Measurements from ENCODE around the gene LINC01488. TPM values are rescaled to one million over a fixed set of nuclear protein-coding genes. Genes with fewer than 3 reads are reported as not detected.

LINC01488 gene
- total and polyA plus RNA-seq, 10 of the 15 experiments (the other 5 are each of a cell fraction or from before 2014, with no cell fraction given), result not detected

GRCh38 chr11:69460540-69461257, 20.8 kb upstream of the LINC01488 start:
- in situ Hi-C loops (cut with MboI) (no loop called here), intact Hi-C loops (cut with micrococcal nuclease; ENCODE audit: unreplicated experiment) (no loop called here)
- Histone ChIP-seq H3K4me2 (ENCODE audit: control insufficient read depth, insufficient read depth) (no peak overlapping the region), H3K4me3 (no peak overlapping the region), H3K36me3 (ENCODE audit: control insufficient read depth in 2 of 2, insufficient read depth in 2 of 2, low read length in 1 of 2) (no peaks in the 10 kb centered on the region), H3K9me3 (replicated peaks; ENCODE audit: control insufficient read depth, insufficient read depth, low read length) (peaks cover 2% of the 10 kb centered on the region; the same call in 1 of the 3 replicates), H3K9ac (ENCODE audit: control insufficient read depth, insufficient read depth, low read length) (no peak overlapping the region), H3K79me2 (ENCODE audit: control insufficient read depth, insufficient read depth, low read length) (no peaks in the 10 kb centered on the region), H3K27me3 (replicated peaks in 1 of 2; ENCODE audit: control insufficient read depth in 2 of 2, insufficient read depth in 2 of 2, low read length in 1 of 2) (no peaks in the 10 kb centered on the region; a peak in 2 of 4 replicates), H2AFZ (ENCODE audit: control insufficient read depth, low read depth, low read length) (no peak overlapping the region), H3K27ac (ENCODE audit: control insufficient read depth, insufficient read depth) (no peak overlapping the region), H4K20me1 (ENCODE audit: control insufficient read depth, insufficient read depth) (no peaks in the 10 kb centered on the region), H3K4me1 (ENCODE audit: control insufficient read depth, insufficient read depth, low read length) (no peaks in the 10 kb centered on the region)
- ATAC-seq (no peak), DNase-seq (ENCODE audit: low read depth, low spot score) (no peak), FAIRE-seq (no peak)
- no TSS peak for BruUV-seq (replicated peaks)
- SMC1A ChIA-PET (ENCODE audit: uncharacterized antibody, unreplicated experiment), result no interaction called here
- RAD21 ChIA-PET (ENCODE audit: unreplicated experiment), result interaction anchor here (0.6 kb wide), 1 partner anchor 535 kb away, joined by 4 read pairs; no protein-coding TSS in a partner anchor
- CTCF ChIA-PET, result no interaction called here
- POLR2A ChIA-PET, result no interaction called here
- TF ChIP-seq ETV6 (conservative IDR thresholded peaks at IDR 0.05 in 1 of 2, IDR thresholded peaks at IDR 0.05 in 1 of 2; ENCODE audit: borderline replicate concordance in 1 of 2, low read depth in 1 of 2) (no peak), FOS (IDR thresholded peaks at IDR 0.05; ENCODE audit: borderline replicate concordance, extremely low read depth, insufficient read length) (no peak), ESRRA (IDR thresholded peaks at IDR 0.05; ENCODE audit: low read length) (no peak), POLR2AphosphoS2 (IDR thresholded peaks at IDR 0.05; ENCODE audit: low read depth, low read length) (no peak), GATAD2B (conservative IDR thresholded peaks at IDR 0.05; ENCODE audit: low read depth) (no peak), SRF (IDR thresholded peaks at IDR 0.05; ENCODE audit: low read depth in 2 of 2, low read length in 2 of 2) (no peak), MYB (IDR thresholded peaks at IDR 0.05; ENCODE audit: borderline replicate concordance, low read depth, low read length) (no peak), NFYB (IDR thresholded peaks at IDR 0.05; ENCODE audit: insufficient read depth, low read depth, low read length) (no peak), TBL1XR1 (IDR thresholded peaks at IDR 0.05; ENCODE audit: low read depth, low read length) (no peak), MYC (IDR thresholded peaks at IDR 0.05; ENCODE audit: insufficient read depth, insufficient read length, insufficient replicate concordance, low read length, severe bottlenecking) (no peak), CEBPB (IDR thresholded peaks at IDR 0.05; ENCODE audit: borderline replicate concordance in 1 of 2, low read depth in 2 of 2, low read length in 2 of 2) (no peak)
- TF ChIP-seq, protein P1, sequence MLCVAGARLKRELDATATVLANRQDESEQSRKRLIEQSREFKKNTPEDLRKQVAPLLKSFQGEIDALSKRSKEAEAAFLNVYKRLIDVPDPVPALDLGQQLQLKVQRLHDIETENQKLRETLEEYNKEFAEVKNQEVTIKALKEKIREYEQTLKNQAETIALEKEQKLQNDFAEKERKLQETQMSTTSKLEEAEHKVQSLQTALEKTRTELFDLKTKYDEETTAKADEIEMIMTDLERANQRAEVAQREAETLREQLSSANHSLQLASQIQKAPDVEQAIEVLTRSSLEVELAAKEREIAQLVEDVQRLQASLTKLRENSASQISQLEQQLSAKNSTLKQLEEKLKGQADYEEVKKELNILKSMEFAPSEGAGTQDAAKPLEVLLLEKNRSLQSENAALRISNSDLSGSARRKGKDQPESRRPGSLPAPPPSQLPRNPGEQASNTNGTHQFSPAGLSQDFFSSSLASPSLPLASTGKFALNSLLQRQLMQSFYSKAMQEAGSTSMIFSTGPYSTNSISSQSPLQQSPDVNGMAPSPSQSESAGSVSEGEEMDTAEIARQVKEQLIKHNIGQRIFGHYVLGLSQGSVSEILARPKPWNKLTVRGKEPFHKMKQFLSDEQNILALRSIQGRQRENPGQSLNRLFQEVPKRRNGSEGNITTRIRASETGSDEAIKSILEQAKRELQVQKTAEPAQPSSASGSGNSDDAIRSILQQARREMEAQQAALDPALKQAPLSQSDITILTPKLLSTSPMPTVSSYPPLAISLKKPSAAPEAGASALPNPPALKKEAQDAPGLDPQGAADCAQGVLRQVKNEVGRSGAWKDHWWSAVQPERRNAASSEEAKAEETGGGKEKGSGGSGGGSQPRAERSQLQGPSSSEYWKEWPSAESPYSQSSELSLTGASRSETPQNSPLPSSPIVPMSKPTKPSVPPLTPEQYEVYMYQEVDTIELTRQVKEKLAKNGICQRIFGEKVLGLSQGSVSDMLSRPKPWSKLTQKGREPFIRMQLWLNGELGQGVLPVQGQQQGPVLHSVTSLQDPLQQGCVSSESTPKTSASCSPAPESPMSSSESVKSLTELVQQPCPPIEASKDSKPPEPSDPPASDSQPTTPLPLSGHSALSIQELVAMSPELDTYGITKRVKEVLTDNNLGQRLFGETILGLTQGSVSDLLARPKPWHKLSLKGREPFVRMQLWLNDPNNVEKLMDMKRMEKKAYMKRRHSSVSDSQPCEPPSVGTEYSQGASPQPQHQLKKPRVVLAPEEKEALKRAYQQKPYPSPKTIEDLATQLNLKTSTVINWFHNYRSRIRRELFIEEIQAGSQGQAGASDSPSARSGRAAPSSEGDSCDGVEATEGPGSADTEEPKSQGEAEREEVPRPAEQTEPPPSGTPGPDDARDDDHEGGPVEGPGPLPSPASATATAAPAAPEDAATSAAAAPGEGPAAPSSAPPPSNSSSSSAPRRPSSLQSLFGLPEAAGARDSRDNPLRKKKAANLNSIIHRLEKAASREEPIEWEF (IDR thresholded peaks at IDR 0.05; ENCODE audit: insufficient replicate concordance, low read depth, low read length), result no peak
- TF ChIP-seq, protein P2, sequence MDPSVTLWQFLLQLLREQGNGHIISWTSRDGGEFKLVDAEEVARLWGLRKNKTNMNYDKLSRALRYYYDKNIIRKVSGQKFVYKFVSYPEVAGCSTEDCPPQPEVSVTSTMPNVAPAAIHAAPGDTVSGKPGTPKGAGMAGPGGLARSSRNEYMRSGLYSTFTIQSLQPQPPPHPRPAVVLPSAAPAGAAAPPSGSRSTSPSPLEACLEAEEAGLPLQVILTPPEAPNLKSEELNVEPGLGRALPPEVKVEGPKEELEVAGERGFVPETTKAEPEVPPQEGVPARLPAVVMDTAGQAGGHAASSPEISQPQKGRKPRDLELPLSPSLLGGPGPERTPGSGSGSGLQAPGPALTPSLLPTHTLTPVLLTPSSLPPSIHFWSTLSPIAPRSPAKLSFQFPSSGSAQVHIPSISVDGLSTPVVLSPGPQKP (IDR thresholded peaks at IDR 0.05; ENCODE audit: low read depth, low read length), result no peak
- 0% methylated on average over 1 of the region's 1 CpG for WGBS (ENCODE audit: insufficient coverage, insufficient replicate concordance, low lambda C conversion rate, missing lambda C conversion rate)
